ENCODE data around the gene COPS8. TPM values are rescaled to one million over a fixed set of nuclear protein-coding genes. Genes with fewer than 3 reads are reported as not detected.

The COPS8 gene
- total RNA-seq, 1 donor from 2014 or later, result 76.1 TPM

DNA sequence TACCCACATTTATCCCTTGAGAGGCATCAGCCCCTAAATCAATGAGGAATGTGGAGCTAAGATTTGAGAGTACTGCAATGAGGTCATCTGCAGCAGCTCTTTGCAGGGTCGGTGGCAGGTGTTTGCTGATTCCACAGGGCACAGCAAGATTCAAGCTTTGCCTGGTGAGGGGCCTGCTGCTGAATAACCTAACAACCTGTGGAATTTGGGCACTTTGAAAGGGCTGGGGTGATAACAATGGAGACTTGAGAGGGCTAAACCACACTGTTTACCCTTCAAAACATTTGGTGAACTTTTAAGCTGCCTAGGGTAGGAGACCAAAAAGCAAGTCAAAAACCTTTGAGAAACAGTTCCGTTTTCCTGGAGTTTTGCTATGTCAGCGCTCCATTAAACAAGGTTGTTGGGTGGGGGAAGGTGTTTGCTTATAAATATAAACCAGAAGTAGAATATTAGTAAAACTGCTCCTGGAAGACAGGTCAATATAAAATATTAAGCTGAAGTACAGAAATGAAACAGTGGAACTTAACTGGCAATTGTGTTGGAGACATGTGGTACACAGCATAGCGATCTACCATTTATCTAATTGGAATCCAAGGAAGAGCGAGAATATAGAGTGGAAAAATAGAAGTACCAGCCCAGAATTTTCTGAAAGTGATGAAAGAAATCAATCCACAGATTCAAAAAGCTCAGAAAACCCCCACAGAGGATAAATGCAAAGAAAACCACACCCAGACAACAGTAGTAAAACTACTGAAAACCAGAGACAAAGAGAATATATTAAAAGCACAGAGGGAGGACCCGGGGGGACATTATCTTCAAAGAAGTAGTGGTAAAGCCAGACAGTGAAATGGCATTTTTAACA lies 15.7 kb downstream of the COPS8 start:
- TF ChIP-seq EZH2 (IDR thresholded peaks at IDR 0.05; ENCODE audit: insufficient read depth, low read length), result no peak
- TF ChIP-seq, protein P1, sequence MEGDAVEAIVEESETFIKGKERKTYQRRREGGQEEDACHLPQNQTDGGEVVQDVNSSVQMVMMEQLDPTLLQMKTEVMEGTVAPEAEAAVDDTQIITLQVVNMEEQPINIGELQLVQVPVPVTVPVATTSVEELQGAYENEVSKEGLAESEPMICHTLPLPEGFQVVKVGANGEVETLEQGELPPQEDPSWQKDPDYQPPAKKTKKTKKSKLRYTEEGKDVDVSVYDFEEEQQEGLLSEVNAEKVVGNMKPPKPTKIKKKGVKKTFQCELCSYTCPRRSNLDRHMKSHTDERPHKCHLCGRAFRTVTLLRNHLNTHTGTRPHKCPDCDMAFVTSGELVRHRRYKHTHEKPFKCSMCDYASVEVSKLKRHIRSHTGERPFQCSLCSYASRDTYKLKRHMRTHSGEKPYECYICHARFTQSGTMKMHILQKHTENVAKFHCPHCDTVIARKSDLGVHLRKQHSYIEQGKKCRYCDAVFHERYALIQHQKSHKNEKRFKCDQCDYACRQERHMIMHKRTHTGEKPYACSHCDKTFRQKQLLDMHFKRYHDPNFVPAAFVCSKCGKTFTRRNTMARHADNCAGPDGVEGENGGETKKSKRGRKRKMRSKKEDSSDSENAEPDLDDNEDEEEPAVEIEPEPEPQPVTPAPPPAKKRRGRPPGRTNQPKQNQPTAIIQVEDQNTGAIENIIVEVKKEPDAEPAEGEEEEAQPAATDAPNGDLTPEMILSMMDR (IDR thresholded peaks at IDR 0.05; ENCODE audit: insufficient read depth, low read depth, low read length), result no peak
- Histone ChIP-seq H3K27ac (ENCODE audit: low read depth, low read length) (no peak overlapping the region), H3K4me2 (ENCODE audit: low read length) (no peak overlapping the region), H3K4me1 (ENCODE audit: insufficient read depth, low read length) (peaks cover 13% of the 10 kb centered on the region), H3K4me3 (ENCODE audit: insufficient read depth, low read depth, low read length) (no peak overlapping the region), H3K79me2 (ENCODE audit: insufficient read depth, low read length) (no peaks in the 10 kb centered on the region), H4K20me1 (ENCODE audit: insufficient read depth, low read length) (no peaks in the 10 kb centered on the region), H3K36me3 (ENCODE audit: insufficient read depth, low read length) (peaks cover 28% of the 10 kb centered on the region), H3K27me3 (ENCODE audit: insufficient read depth, low read length) (no peaks in the 10 kb centered on the region), H3K9me3 (ENCODE audit: insufficient read depth, low read depth, low read length) (no peaks in the 10 kb centered on the region), H3K9ac (ENCODE audit: low read length) (no peak overlapping the region), H2AFZ (ENCODE audit: low read depth, low read length) (no peak overlapping the region)
- Mint-ChIP-seq H3K27me3 (ENCODE audit: low read depth, unreplicated experiment) (no peaks in the 10 kb centered on the region), H3K27ac (ENCODE audit: unreplicated experiment) (no peak overlapping the region), H3K4me3 (ENCODE audit: unreplicated experiment) (no peak overlapping the region), H3K9me3 (ENCODE audit: unreplicated experiment) (no peaks in the 10 kb centered on the region), H3K4me1 (ENCODE audit: low read depth, unreplicated experiment) (peaks cover 18% of the 10 kb centered on the region), H3K36me3 (ENCODE audit: low read depth, unreplicated experiment) (peaks cover 15% of the 10 kb centered on the region)
- DNase-seq (ENCODE audit: low read depth), result no peak
- no peak for FAIRE-seq

DNA sequence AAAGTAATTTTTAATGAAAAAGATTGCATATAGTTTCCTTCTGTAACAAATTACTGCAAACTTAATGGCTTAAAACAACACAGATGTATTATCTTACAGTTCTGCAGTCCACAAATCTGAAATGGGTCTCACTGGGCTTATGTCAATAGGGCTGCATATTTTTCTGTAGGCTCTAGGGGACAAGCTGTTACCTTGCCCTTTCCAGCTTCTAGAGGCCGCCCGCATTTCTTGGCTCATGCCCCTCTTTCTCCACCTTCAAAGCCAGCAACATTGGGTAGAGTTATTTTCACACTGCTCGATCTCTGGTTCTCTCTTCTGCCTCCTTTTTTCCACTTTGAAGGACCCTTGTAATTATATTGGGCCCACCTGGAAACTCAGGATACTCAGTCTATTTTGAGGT lies 16.7 kb downstream of the COPS8 start:
- Histone ChIP-seq H3K79me2 (ENCODE audit: insufficient read depth, low read length) (no peaks in the 10 kb centered on the region), H3K4me2 (ENCODE audit: low read length) (no peak overlapping the region), H3K36me3 (ENCODE audit: insufficient read depth, low read length) (peaks cover 27% of the 10 kb centered on the region), H3K27ac (ENCODE audit: low read depth, low read length) (no peak overlapping the region), H4K20me1 (ENCODE audit: insufficient read depth, low read length) (no peaks in the 10 kb centered on the region), H2AFZ (ENCODE audit: low read depth, low read length) (no peak overlapping the region), H3K4me3 (ENCODE audit: insufficient read depth, low read depth, low read length) (no peak overlapping the region), H3K9ac (ENCODE audit: low read length) (no peak overlapping the region), H3K27me3 (ENCODE audit: insufficient read depth, low read length) (no peaks in the 10 kb centered on the region), H3K9me3 (ENCODE audit: insufficient read depth, low read depth, low read length) (no peaks in the 10 kb centered on the region), H3K4me1 (ENCODE audit: insufficient read depth, low read length) (peaks cover 10% of the 10 kb centered on the region)
- Mint-ChIP-seq H3K9me3 (ENCODE audit: unreplicated experiment) (peaks cover 2% of the 10 kb centered on the region), H3K36me3 (ENCODE audit: low read depth, unreplicated experiment) (peaks cover 14% of the 10 kb centered on the region), H3K4me3 (ENCODE audit: unreplicated experiment) (no peak overlapping the region), H3K27me3 (ENCODE audit: low read depth, unreplicated experiment) (no peaks in the 10 kb centered on the region), H3K4me1 (ENCODE audit: low read depth, unreplicated experiment) (peaks cover 12% of the 10 kb centered on the region), H3K27ac (ENCODE audit: unreplicated experiment) (no peak overlapping the region)
- TF ChIP-seq, protein P1 (IDR thresholded peaks at IDR 0.05; ENCODE audit: insufficient read depth, low read depth, low read length), result no peak
- no peak for TF ChIP-seq EZH2 (IDR thresholded peaks at IDR 0.05; ENCODE audit: insufficient read depth, low read length)
- DNase-seq (ENCODE audit: low read depth) (no peak), FAIRE-seq (no peak)

DNA sequence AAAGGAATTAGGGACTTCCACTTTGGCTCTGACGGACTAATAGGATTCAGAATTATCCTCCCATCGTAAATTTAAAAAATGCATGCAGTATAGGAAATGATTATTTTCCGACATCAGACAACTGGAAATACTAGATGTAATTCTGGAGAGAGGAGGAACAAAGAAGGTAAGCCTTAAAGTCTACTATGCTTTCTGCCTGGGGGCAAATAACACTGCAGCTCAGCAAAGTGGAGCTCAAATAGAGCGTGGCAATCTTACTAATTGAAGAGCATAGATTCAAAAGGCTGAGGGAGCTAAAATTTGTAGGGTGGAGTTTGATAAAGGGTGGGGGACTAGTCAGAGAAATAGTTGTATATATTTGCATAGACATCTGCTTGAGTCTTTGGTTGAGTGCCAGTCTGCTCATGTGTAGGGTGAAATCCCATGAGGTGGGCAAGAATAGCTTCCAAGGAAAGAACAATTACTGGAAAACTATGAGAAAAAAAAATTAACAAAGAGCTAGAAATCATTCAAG lies 23.8 kb downstream of the COPS8 start:
- H3K36me3 Mint-ChIP-seq (ENCODE audit: low read depth, unreplicated experiment), result no peaks in the 10 kb centered on the region

More for the DNA sequence above, 23.8 kb downstream of the COPS8 start:
- no peak overlapping the region for H3K27ac ChIP-seq (ENCODE audit: low read depth, low read length)
- TF ChIP-seq EZH2 (IDR thresholded peaks at IDR 0.05; ENCODE audit: insufficient read depth, low read length), result no peak
- TF ChIP-seq, protein P1 (IDR thresholded peaks at IDR 0.05; ENCODE audit: insufficient read depth, low read depth, low read length), result no peak
- Mint-ChIP-seq H3K4me3 (ENCODE audit: unreplicated experiment) (no peak overlapping the region), H3K27ac (ENCODE audit: unreplicated experiment) (no peak overlapping the region), H3K27me3 (ENCODE audit: low read depth, unreplicated experiment) (no peaks in the 10 kb centered on the region), H3K9me3 (ENCODE audit: unreplicated experiment) (peaks cover 4% of the 10 kb centered on the region), H3K4me1 (ENCODE audit: low read depth, unreplicated experiment) (peaks cover 2% of the 10 kb centered on the region)
- no peak overlapping the region for H3K4me2 ChIP-seq (ENCODE audit: low read length)
- H3K9ac ChIP-seq (ENCODE audit: low read length), result no peak overlapping the region
- DNase-seq (ENCODE audit: low read depth) (no peak), FAIRE-seq (no peak)
- no peak overlapping the region for H2AFZ ChIP-seq (ENCODE audit: low read depth, low read length)
- no peaks in the 10 kb centered on the region for H3K79me2 ChIP-seq (ENCODE audit: insufficient read depth, low read length)
- no peak overlapping the region for H3K4me3 ChIP-seq (ENCODE audit: insufficient read depth, low read depth, low read length)
- H4K20me1 ChIP-seq (ENCODE audit: insufficient read depth, low read length), result no peaks in the 10 kb centered on the region
- H3K27me3 ChIP-seq (ENCODE audit: insufficient read depth, low read length), result no peaks in the 10 kb centered on the region
- no peaks in the 10 kb centered on the region for H3K36me3 ChIP-seq (ENCODE audit: insufficient read depth, low read length)
- no peaks in the 10 kb centered on the region for H3K9me3 ChIP-seq (ENCODE audit: insufficient read depth, low read depth, low read length)
- H3K4me1 ChIP-seq (ENCODE audit: insufficient read depth, low read length), result no peaks in the 10 kb centered on the region
